Metanephros (tissue), 1 donor: ENCODE results near the gene PLCB4. TPM values are rescaled to one million over a fixed set of nuclear protein-coding genes. Genes with fewer than 3 reads are reported as not detected.

Experiments used
- total RNA-seq: library from RNA; depleted of rRNA; stranded (reverse); fragments of >200 nt; gene quantifications from one replicate; pipeline ENCODE4 v1.2.3, GENCODE V29; 2014

PLCB4 gene
- total RNA-seq, result 22.1 TPM

GRCh38 chr20:9068841-9069663, at the start of gene PLCB4:
PLCB4 (plus strand) TSS chr20:9069087; CDS start chr20:9307815, 238,728 bp downstream.

GRCh38 chr20:9514461-9515213, 445.8 kb downstream of the PLCB4 start, which contains the start of gene LAMP5:
LAMP5 (plus strand) TSS chr20:9514590; CDS start chr20:9514853, 263 bp downstream.

